Left hindlimb (tissue), 1 donor: ENCODE measurements around the gene PLA2G5.
"Not testable (repeated sequence)": the region's sequence is repeated elsewhere in the genome, so short reads cannot be mapped to it uniquely, and the experiment has no call there.

Source experiments
- DNase-seq: peaks from one replicate; pipeline ENCODE4 v3.0.0-alpha.2; 2018

The PLA2G5 gene

GRCh38 chr1:20123722-20124455, 53.9 kb downstream of the PLA2G5 start:
- DNase-seq = no peak

GRCh38 chr1:20124456-20125057, 54.6 kb downstream of the PLA2G5 start:
- no peak for DNase-seq

- DNase-seq = no peak
Measured at GRCh38 chr1:20125100-20125499, 55.1 kb downstream of the PLA2G5 start.

GRCh38 chr1:20126041-20126805, 56.2 kb downstream of the PLA2G5 start:
- DNase-seq = no peak

- no peak for DNase-seq
Measured at GRCh38 chr1:20126806-20127440, 56.9 kb downstream of the PLA2G5 start.

GRCh38 chr1:20130518-20130917, 60.5 kb downstream of the PLA2G5 start:
- not testable (repeated sequence) for DNase-seq

- no peak for DNase-seq
Measured at GRCh38 chr1:20134995-20135394, 65.0 kb downstream of the PLA2G5 start.

- no peak for DNase-seq
Measured at GRCh38 chr1:20136249-20136648, 66.3 kb downstream of the PLA2G5 start.

- DNase-seq = no peak
Measured at GRCh38 chr1:20137055-20137454, 67.1 kb downstream of the PLA2G5 start.

GRCh38 chr1:20137604-20138003, 67.6 kb downstream of the PLA2G5 start:
- DNase-seq = no peak

- DNase-seq = no peak
Measured at GRCh38 chr1:20138346-20138745, 68.4 kb downstream of the PLA2G5 start.

GRCh38 chr1:20138961-20139550, 69.1 kb downstream of the PLA2G5 start, which contains the start of gene PLA2G2F:
Gene PLA2G2F (plus strand): TSS chr1:20139323. CDS start chr1:20139428, 105 bp downstream.
- DNase-seq = no peak

GRCh38 chr1:20139776-20140612, 70.0 kb downstream of the PLA2G5 start:
- no peak for DNase-seq

- DNase-seq = no peak
Measured at GRCh38 chr1:20141001-20141400, 71.0 kb downstream of the PLA2G5 start.

- DNase-seq = no peak
Measured at GRCh38 chr1:20141466-20141865, 71.5 kb downstream of the PLA2G5 start.
